Ovary (tissue), 3 donors: ENCODE measurements around the gene SIAH3.

Experiments
- POLR2A ChIP-seq: fragments of 450-650 bp; IDR thresholded peaks from one replicate; pipeline ENCODE4 v1.6.1; 2017; ENCODE audit warnings: antibody characterized with exemption, mild to moderate bottlenecking, moderate library complexity
- TF ChIP-seq, protein P1 (sequence below), 3 donors: fragments of 450-650 bp in 2 of 3; fragments of 200-600 bp in 1 of 3; IDR thresholded peaks; one replicate each; pipeline versions ENCODE4 v1.5.1 to v1.8.0; 2016 to 2022; ENCODE audit warnings: antibody characterized with exemption in 3 of 3, mild to moderate bottlenecking in 1 of 3
- donor health status: DM: no; HTN: no; CAD: no.

DNA sequence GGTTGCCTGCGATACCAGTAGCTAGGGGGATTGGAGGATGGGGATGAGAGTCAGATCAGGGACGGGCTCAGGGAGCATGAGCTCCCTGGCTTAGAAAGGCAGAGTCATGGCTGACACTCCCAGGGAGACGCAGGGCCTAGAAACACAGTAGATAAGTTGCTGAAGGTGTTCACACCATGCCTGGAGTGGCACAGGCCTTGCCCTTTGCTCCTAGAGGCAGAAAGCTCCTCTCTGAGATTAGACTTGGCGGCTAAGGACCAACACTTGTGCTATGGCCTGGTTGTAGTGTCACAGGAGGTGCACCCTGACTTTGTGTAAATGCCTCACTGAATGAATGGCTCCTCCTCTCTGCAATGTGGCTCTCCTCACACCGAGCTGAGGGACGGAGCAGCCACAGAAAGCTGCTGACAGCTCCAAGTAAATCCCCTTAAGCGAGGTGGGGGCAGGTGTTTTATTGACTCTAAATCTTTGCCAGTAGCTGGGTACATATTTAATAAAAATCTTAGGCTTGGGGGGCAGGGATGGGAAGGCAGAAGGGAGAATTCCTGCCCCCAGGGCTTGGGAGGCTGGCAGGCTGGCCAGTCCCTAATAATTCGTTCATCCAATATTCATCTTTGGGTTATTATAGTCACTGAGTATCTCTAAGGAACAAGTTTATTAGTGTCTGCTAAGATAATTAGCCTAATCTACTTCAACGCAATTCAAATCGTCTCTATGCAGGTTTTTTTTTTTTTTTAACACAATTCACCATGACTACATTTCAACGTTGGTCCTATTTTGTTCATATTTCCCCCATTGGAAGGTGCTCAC, 54.9 kb downstream of the SIAH3 start:
- TF ChIP-seq, protein P1, sequence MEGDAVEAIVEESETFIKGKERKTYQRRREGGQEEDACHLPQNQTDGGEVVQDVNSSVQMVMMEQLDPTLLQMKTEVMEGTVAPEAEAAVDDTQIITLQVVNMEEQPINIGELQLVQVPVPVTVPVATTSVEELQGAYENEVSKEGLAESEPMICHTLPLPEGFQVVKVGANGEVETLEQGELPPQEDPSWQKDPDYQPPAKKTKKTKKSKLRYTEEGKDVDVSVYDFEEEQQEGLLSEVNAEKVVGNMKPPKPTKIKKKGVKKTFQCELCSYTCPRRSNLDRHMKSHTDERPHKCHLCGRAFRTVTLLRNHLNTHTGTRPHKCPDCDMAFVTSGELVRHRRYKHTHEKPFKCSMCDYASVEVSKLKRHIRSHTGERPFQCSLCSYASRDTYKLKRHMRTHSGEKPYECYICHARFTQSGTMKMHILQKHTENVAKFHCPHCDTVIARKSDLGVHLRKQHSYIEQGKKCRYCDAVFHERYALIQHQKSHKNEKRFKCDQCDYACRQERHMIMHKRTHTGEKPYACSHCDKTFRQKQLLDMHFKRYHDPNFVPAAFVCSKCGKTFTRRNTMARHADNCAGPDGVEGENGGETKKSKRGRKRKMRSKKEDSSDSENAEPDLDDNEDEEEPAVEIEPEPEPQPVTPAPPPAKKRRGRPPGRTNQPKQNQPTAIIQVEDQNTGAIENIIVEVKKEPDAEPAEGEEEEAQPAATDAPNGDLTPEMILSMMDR (IDR thresholded peaks at IDR 0.05): no peak
- TF ChIP-seq POLR2A: no peak
